ENCODE measurements around the gene LRRC41.

DNA sequence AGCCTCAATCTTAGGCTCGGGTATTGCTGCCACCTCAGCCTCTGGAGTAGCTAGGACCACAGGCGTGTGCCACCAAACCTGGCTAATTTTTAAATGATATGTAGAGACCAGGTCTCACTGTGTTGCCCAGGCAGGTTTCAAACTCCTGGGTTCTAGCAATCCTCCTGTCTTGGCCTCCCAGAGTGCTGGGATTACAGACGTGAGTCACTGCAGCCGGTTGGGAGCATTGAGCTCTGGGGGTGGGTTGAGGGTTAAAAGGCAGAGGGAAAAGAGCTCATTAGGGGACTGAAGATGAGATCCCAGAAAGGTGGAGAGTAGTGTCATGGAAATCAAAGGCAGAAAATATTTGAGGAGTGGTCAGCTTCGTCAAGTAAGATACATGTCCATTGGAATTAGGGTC is 48.7 kb downstream of the LRRC41 start:
- TF ChIP-seq, protein P1, sequence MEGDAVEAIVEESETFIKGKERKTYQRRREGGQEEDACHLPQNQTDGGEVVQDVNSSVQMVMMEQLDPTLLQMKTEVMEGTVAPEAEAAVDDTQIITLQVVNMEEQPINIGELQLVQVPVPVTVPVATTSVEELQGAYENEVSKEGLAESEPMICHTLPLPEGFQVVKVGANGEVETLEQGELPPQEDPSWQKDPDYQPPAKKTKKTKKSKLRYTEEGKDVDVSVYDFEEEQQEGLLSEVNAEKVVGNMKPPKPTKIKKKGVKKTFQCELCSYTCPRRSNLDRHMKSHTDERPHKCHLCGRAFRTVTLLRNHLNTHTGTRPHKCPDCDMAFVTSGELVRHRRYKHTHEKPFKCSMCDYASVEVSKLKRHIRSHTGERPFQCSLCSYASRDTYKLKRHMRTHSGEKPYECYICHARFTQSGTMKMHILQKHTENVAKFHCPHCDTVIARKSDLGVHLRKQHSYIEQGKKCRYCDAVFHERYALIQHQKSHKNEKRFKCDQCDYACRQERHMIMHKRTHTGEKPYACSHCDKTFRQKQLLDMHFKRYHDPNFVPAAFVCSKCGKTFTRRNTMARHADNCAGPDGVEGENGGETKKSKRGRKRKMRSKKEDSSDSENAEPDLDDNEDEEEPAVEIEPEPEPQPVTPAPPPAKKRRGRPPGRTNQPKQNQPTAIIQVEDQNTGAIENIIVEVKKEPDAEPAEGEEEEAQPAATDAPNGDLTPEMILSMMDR (conservative IDR thresholded peaks at IDR 0.05 in 1 of 2, IDR thresholded peaks at IDR 0.05 in 1 of 2; ENCODE audit: low read depth in 1 of 2, low read length in 2 of 2) = no peak
- no peak for TF ChIP-seq EZH2 (IDR thresholded peaks at IDR 0.05; ENCODE audit: low read length, missing control alignments)
